Prostate gland (tissue), 2 donors: ENCODE data around the gene NMNAT3. TPM values are rescaled to one million over a fixed set of nuclear protein-coding genes. Genes with fewer than 3 reads are reported as not detected.

Source experiments
- DNase-seq: peaks from one replicate; pipeline ENCODE4 v3.0.0-alpha.2; 2019; ENCODE audit warnings: low spot score
- H3K27ac ChIP-seq, 2 donors: fragments of 200-600 bp; sonication (generic); 2 replicates each; pipeline ENCODE4 v1.5.1; 2017 to 2019
- H3K27me3 ChIP-seq: fragments of 200-600 bp; sonication (generic); replicated peaks from 2 replicates; pipeline ENCODE4 v1.5.1; 2019; ENCODE audit not compliant: insufficient read depth
- H3K36me3 ChIP-seq, 2 donors: fragments of 200-600 bp; sonication (generic); 1 replicate in 1 of 2; 2 replicates in 1 of 2; pipeline versions ENCODE4 v1.5.1 to v1.8.1; 2017 to 2019
- H3K4me1 ChIP-seq: fragments of 200-600 bp; sonication (generic); replicated peaks from 2 replicates; pipeline ENCODE4 v1.5.1; 2019
- H3K4me3 ChIP-seq, 2 donors: fragments of 200-600 bp; sonication (generic); 2 replicates each; pipeline ENCODE4 v1.5.1; 2017 to 2019
- H3K9me3 ChIP-seq: fragments of 200-600 bp; sonication (generic); 2 replicates; pipeline ENCODE4 v1.5.1; 2017
- CTCF ChIP-seq, 4 experiments: fragments of 200-600 bp in 2 of 4; fragments of 450-650 bp in 2 of 4; sonication (generic) in 2 of 4; IDR thresholded peaks; 1 replicate in 3 of 4; 2 replicates in 1 of 4; pipeline ENCODE4 v1.5.1; 2016 to 2019; ENCODE audit warnings: antibody characterized with exemption in 4 of 4, mild to moderate bottlenecking in 2 of 4, moderate library complexity in 2 of 4
- POLR2A ChIP-seq: fragments of 450-650 bp; IDR thresholded peaks from one replicate; pipeline ENCODE4 v1.6.1; 2016; ENCODE audit warnings: antibody characterized with exemption, mild to moderate bottlenecking
- POLR2AphosphoS5 ChIP-seq: sonication (generic); formaldehyde crosslinking; IDR thresholded peaks from one replicate; pipeline ENCODE4 v1.6.1; 2017; ENCODE audit warnings: antibody characterized with exemption
- WGBS: methylation state at CpG from one replicate; pipeline ENCODE4 v1.1.5; 2018; 5-methylcytosine and 5-hydroxymethylcytosine counted together
- intact Hi-C: fragments of 100-400 bp; cut with DNase I; formaldehyde crosslinking; loops from one replicate; pipeline ENCODE4 v1.14.2; 2022
- total RNA-seq, 2 donors: library from RNA; depleted of rRNA; stranded (reverse); fragments of >200 nt; gene quantifications; one replicate each; pipeline ENCODE4 v1.1.0, GENCODE V29; 2016

Gene NMNAT3
- total RNA-seq, 2 donors from 2014 or later = 11.9 to 15.6 TPM

- no peak overlapping the region for H3K27ac ChIP-seq
- TF ChIP-seq POLR2AphosphoS5 = no peak
- no peak for TF ChIP-seq POLR2A
- 54% methylated on average over 4 of the region's 4 CpGs for WGBS
- H3K4me1 ChIP-seq = no peaks in the 10 kb centered on the region
- intact Hi-C loops = no loop called here
- no peaks in the 10 kb centered on the region for H3K9me3 ChIP-seq
- no peak for DNase-seq
- no peaks in the 10 kb centered on the region for H3K27me3 ChIP-seq
- H3K36me3 ChIP-seq = no peaks in the 10 kb centered on the region
- no peak overlapping the region for H3K4me3 ChIP-seq
Observed at GRCh38 chr3:139689122-139689521, 11.3 kb upstream of the NMNAT3 start.

DNA sequence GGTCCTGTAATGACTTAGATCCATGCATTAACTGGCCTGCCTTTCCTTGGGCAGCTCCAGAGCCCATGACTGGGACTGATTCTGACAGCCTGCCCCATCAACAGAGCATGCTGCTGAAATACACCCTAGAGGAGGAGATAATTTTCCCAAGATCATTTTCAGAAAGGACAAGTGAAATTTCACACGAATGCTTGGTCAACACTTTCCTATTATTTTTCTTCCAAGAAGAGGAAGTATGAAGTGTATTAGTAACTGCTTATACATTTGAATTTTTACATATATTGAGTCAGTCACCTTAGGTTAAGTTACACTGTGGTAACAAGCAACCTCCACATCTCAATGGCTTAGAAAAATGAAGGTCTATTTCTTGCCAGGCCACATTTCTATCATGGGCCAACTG, 9.7 kb upstream of the NMNAT3 start:
- WGBS = 83% methylated on average over 1 of the region's 1 CpG
- intact Hi-C loops = no loop called here

DNA sequence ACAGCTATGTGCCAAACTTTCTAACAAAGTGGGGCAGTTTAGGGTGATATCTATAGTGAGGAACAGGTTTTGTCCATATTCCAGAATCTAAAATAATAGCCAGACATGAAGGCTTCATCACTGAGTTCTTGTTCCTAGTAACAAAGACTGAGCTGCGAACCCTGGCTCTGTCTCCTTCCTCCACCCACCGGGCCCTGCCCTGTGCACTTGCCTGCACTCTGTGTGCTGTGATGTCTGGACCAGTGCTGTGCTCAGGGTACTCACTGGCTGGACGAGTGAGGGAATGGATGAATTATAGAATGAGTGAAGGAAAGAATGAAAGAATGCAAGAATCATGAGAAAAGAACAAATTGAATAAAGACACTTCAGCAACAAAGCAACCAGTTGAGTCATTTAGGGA, 8.9 kb upstream of the NMNAT3 start:
- Histone ChIP-seq H3K4me3 (no peak overlapping the region), H3K27me3 (no peaks in the 10 kb centered on the region), H3K9me3 (no peaks in the 10 kb centered on the region), H3K4me1 (no peaks in the 10 kb centered on the region), H3K36me3 (no peaks in the 10 kb centered on the region), H3K27ac (no peak overlapping the region)
- TF ChIP-seq CTCF (IDR thresholded peaks at IDR 0.05) = no peak
- no peak for TF ChIP-seq POLR2A
- no peak for TF ChIP-seq POLR2AphosphoS5
- no peak for DNase-seq
- intact Hi-C loops = no loop called here
- 89% methylated on average over 3 of the region's 3 CpGs for WGBS

More for the DNA sequence above, 9.7 kb upstream of the NMNAT3 start:
- Histone ChIP-seq H3K27me3 (no peaks in the 10 kb centered on the region), H3K27ac (no peak overlapping the region), H3K4me1 (no peaks in the 10 kb centered on the region), H3K4me3 (no peak overlapping the region), H3K36me3 (no peaks in the 10 kb centered on the region), H3K9me3 (no peaks in the 10 kb centered on the region)
- DNase-seq = no peak
- TF ChIP-seq POLR2AphosphoS5 (no peak), CTCF (IDR thresholded peaks at IDR 0.05) (no peak), POLR2A (no peak)

- TF ChIP-seq POLR2AphosphoS5 = no peak
- no peak for TF ChIP-seq POLR2A
- no peak for TF ChIP-seq CTCF (IDR thresholded peaks at IDR 0.05)
- H3K36me3 ChIP-seq = no peaks in the 10 kb centered on the region
- H3K9me3 ChIP-seq = no peaks in the 10 kb centered on the region
- H3K4me3 ChIP-seq = no peak overlapping the region
- no peaks in the 10 kb centered on the region for H3K27me3 ChIP-seq
- no peak for DNase-seq
- no peak overlapping the region for H3K27ac ChIP-seq
- intact Hi-C loops = no loop called here
- H3K4me1 ChIP-seq = no peaks in the 10 kb centered on the region
- 81% methylated on average over 3 of the region's 3 CpGs for WGBS
Observed at GRCh38 chr3:139686206-139686605, 8.4 kb upstream of the NMNAT3 start.

DNA sequence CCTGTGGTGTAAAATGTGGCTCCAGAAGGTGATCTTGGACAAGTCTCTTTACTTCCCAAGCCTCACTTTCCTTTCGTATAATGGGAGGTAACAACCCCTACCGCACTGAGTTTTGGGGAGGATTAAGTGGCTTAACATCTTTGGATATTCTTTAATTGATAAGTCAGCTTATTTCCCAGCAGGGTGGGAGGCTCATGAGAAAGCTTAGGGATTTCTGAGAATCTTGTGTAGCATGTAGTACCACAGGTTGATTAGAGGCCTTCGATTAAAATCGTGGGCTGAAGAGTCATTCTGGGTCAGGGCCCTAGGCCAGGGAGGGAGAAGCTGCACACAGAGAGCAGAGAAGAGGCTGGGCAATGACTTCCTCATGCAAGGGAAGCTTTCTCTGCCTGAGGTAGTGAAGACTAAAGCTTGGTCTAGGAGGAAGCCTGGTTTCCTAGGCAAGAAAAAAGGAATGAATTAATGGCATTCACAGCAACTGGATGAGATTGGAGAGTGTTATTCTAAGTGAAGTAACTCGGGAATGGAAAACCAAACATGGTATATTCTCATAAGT, 1.5 kb upstream of the NMNAT3 start:
- intact Hi-C loops = no loop called here
- Histone ChIP-seq H3K36me3 (no peaks in the 10 kb centered on the region), H3K27me3 (no peaks in the 10 kb centered on the region), H3K4me1 (no peaks in the 10 kb centered on the region), H3K9me3 (no peaks in the 10 kb centered on the region), H3K4me3 (no peak overlapping the region), H3K27ac (no peak overlapping the region)
- TF ChIP-seq POLR2A (no peak), CTCF (IDR thresholded peaks at IDR 0.05) (no peak), POLR2AphosphoS5 (no peak)
- no peak for DNase-seq
- 94% methylated on average over 5 of the region's 5 CpGs for WGBS
